Measurements from ENCODE around the gene SEH1L. TPM values are rescaled to one million over a fixed set of nuclear protein-coding genes. Genes with fewer than 3 reads are reported as not detected.

SEH1L gene
- total RNA-seq, 1 donor from 2014 or later, result 28.0 TPM

- no peak overlapping the region for H3K27ac ChIP-seq
- H3K4me1 ChIP-seq, result peaks cover 12% of the 10 kb centered on the region
- intact Hi-C loops (cut with DNase I), result no loop called here
- no peaks in the 10 kb centered on the region for H3K36me3 ChIP-seq
- TF ChIP-seq POLR2A (IDR thresholded peaks at IDR 0.05) (no peak), POLR2AphosphoS5 (IDR thresholded peaks at IDR 0.05; ENCODE audit: insufficient read depth in 1 of 2, low read depth in 1 of 2) (no peak), CTCF (IDR thresholded peaks at IDR 0.05) (no peak)
- no peak overlapping the region for H3K4me3 ChIP-seq
- DNase-seq (ENCODE audit: extremely low spot score in 2 of 2), result no peak
- H3K27me3 ChIP-seq, result no peaks in the 10 kb centered on the region
- no peaks in the 10 kb centered on the region for H3K9me3 ChIP-seq
Observed at GRCh38 chr18:12907258-12907925, 40.4 kb upstream of the SEH1L start.

- TF ChIP-seq CTCF (IDR thresholded peaks at IDR 0.05), result no peak
- TF ChIP-seq POLR2AphosphoS5 (IDR thresholded peaks at IDR 0.05; ENCODE audit: insufficient read depth in 1 of 2, low read depth in 1 of 2), result no peak
- no peak for TF ChIP-seq POLR2A (IDR thresholded peaks at IDR 0.05)
- Histone ChIP-seq H3K27ac (no peak overlapping the region), H3K27me3 (no peaks in the 10 kb centered on the region), H3K4me1 (peaks cover 12% of the 10 kb centered on the region), H3K4me3 (no peak overlapping the region), H3K36me3 (no peaks in the 10 kb centered on the region), H3K9me3 (no peaks in the 10 kb centered on the region)
- no peak for DNase-seq (ENCODE audit: extremely low spot score in 2 of 2)
- intact Hi-C loops (cut with DNase I), result no loop called here
Observed at GRCh38 chr18:12908706-12909105, 39.1 kb upstream of the SEH1L start.

- TF ChIP-seq POLR2A (IDR thresholded peaks at IDR 0.05), result no peak
- no peak for TF ChIP-seq CTCF (IDR thresholded peaks at IDR 0.05)
- no peak for TF ChIP-seq POLR2AphosphoS5 (IDR thresholded peaks at IDR 0.05; ENCODE audit: insufficient read depth in 1 of 2, low read depth in 1 of 2)
- Histone ChIP-seq H3K9me3 (no peaks in the 10 kb centered on the region), H3K36me3 (no peaks in the 10 kb centered on the region), H3K4me1 (peaks cover 12% of the 10 kb centered on the region), H3K27me3 (no peaks in the 10 kb centered on the region), H3K4me3 (peak overlapping the region; percentile 38 to 43), H3K27ac (no peak overlapping the region)
- intact Hi-C loops (cut with DNase I), result no loop called here
- DNase-seq (ENCODE audit: extremely low spot score in 2 of 2), result no peak
Observed at GRCh38 chr18:12911025-12911928, 36.5 kb upstream of the SEH1L start.

- intact Hi-C loops (cut with DNase I), result no loop called here
- Histone ChIP-seq H3K27ac (no peak overlapping the region), H3K36me3 (no peaks in the 10 kb centered on the region), H3K9me3 (no peaks in the 10 kb centered on the region), H3K4me3 (peak overlapping the region in 1 of 2 donors; percentile 38), H3K4me1 (peaks cover 12% of the 10 kb centered on the region), H3K27me3 (no peaks in the 10 kb centered on the region)
- no peak for DNase-seq (ENCODE audit: extremely low spot score in 2 of 2)
- TF ChIP-seq POLR2AphosphoS5 (IDR thresholded peaks at IDR 0.05; ENCODE audit: insufficient read depth in 1 of 2, low read depth in 1 of 2), result no peak
- no peak for TF ChIP-seq POLR2A (IDR thresholded peaks at IDR 0.05)
- no peak for TF ChIP-seq CTCF (IDR thresholded peaks at IDR 0.05)
Observed at GRCh38 chr18:12911929-12912703, 35.7 kb upstream of the SEH1L start.

Measured in vagina (tissue), 2 donors.